Measurements from ENCODE around the gene FLYWCH1.

DNA sequence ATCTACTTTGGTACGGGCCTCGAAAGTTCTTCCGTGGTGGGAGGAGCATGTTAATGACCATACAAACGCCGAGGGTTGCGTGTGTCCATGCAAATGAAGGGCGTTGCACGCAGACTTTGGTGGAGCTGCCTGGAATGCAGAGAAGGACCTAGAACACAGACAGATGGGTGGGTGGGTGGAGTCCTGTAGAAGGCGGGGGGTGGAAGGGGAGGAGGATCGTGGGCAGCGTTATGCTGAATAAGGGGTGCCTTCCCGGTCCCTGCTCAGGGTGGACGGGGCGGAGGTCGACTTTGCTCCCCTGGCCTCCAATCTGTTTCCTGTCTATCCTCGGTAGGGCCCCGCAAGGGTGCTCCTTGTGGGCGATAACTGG, 56.6 kb downstream of the FLYWCH1 start:
- TF ChIP-seq, protein P1, sequence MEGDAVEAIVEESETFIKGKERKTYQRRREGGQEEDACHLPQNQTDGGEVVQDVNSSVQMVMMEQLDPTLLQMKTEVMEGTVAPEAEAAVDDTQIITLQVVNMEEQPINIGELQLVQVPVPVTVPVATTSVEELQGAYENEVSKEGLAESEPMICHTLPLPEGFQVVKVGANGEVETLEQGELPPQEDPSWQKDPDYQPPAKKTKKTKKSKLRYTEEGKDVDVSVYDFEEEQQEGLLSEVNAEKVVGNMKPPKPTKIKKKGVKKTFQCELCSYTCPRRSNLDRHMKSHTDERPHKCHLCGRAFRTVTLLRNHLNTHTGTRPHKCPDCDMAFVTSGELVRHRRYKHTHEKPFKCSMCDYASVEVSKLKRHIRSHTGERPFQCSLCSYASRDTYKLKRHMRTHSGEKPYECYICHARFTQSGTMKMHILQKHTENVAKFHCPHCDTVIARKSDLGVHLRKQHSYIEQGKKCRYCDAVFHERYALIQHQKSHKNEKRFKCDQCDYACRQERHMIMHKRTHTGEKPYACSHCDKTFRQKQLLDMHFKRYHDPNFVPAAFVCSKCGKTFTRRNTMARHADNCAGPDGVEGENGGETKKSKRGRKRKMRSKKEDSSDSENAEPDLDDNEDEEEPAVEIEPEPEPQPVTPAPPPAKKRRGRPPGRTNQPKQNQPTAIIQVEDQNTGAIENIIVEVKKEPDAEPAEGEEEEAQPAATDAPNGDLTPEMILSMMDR (IDR thresholded peaks at IDR 0.05) = no peak
- TF ChIP-seq EZH2 (IDR thresholded peaks at IDR 0.05; ENCODE audit: borderline replicate concordance, insufficient read depth, low read depth, low read length, poor library complexity, severe bottlenecking) = no peak

All from B cell (primary cell).